LoVo (cell line): ENCODE results near the gene PHC3.

Source experiments
- DNase-seq: peaks from one replicate; pipeline ENCODE4 v3.0.0-alpha.2; 2016; ENCODE audit warnings: low spot score

Gene PHC3

DNA sequence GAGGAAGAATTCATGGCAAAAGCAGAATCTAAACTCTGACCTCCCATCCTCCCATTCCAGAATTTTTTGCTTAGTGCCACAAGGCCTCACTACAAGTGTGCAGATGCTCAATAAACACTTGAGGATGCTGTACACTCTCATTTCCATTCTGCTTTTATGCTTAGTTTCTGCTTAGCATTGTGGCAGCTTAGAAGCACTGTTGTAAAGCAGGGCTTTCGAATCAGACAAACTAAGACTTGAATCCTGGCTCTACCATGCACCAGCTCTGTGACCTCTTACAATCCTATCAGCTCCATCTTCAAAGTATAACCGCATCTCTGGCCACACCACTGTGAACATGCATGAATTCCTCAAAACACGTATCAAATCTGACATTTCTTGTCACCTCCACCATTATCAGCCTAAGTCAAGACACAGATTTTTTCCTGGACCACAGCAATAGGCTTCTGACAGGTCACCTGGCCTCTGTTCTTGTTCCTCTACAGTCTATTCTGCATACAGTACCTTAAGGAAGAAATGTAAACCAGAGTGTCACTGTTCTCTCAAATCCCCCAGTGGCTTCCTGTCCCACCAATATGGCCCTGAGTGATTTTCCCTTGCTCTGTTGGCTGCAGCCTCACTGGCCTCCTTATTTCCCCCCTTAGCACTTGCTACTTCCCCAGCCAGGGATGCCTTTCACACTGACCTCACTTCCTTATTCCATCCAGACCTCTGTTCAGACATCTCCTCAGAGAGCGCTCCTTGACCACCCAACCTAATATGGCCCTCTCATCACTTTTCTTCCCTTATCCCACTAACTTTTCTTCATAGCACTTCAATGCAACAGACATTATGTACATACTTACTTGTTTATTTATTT, 8.1 kb upstream of the PHC3 start:
- no peak for DNase-seq

DNA sequence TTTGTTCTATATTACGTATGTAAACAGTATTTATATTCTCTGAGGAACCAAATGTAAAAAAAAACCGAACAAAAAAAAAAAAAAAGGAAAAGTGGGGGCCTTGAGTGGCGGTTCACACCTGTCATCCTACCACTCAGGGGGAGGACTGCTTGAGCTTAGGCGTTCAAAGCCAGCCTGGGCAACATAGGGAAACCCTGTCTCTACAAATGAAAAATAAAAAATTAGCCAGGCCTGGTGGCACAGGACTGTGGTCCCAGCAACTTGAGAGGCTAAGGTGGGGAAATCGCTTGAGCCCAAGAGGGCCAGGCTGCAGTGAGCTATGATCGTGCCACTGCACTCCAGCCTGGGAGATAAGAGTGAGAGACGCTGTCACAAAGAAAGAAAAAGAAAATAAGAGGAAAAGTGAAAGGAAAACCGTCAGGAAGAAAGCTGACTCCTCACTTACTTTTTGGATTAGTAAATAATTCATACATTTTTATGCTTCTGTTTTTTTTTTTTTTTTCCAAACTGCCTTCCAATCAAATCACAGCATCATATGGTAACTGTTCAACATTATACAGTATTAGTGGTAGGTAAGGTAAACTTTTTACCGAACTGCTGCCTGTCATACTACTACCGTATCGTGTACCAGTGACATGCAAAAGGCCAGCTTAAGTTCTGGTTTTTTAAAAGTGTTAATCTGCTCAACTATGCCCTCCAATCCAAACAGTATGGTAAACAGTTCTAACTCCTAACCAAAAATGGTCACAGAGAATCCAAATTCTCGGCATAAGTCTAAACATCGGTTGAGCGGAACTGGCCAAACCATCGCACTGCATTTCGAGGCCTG, 1.2 kb downstream of the PHC3 start:
- peak; percentile 38 for DNase-seq

DNA sequence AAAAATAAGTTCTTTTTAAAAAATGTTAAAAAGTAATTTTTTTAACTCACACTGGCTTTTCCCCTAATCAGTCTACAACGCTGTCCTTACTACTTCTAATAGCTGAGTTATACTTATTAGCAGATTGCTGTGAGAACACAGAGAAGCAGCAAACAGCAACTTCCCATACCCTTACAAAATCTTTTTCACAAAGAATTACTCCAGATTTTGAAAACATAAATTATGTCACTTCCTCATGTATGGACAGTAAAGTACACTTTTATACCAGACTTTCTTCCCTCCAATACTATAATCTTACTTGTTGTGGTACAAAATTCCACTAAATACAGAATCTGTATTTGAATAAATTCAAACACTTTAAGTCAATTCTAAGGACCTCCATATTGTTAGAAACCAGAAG, 2.1 kb downstream of the PHC3 start:
- DNase-seq: no peak

DNA sequence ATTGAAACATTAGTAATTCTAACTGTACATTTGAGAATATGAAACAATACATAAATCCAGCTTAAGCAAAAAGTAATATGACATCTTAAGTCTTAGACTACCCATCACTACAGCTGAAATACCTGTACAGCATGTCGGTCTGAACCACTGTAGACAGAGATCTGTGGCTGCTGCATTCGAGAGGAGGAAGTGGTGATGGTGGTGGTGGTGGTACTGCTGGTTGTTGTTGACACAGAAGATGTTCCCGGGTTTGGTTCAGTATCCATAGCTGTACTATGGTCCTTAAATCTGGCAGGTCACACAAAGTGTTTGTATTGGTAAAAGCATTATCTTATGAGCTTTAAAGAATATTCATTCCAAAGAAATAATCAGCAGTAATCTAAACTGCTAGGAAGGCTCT, 2.9 kb downstream of the PHC3 start:
- no peak for DNase-seq

DNA sequence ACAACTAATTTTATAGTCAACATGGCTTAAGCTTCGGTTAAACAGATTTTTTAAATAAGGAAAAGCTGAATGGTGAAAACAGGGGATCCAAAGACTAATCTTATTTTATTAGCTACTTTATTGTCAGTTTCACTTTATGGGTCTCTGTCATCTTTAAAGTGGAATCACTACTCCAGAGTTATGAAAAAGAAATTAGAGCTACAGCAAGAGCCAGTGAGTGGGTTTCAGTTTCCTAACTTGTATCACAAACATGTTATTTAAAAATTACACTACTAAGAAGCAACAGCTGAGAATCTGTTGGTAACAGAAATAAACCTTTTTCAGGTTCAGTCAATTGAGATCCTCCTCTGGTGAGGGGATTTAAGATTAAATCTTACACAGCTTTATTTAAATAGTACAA, 10.0 kb downstream of the PHC3 start:
- DNase-seq: no peak

DNA sequence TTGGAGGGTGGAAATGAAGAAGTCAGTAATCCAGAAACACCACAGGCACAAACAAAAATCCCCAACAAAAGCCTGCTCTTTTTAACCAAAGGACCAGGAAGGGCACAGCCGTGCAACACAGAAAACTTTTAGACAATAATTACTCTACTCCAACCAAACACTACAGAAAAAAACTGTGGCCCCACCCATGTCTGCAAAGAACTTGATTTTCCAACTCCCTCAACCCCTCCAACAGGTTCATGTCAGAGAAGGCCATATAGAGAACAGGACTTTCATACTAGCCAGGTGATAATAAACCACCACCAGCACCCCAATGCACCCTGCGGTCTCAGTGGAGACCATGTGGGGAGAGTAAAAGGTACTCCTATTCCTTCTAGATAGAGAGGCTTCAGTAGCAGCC, 16.8 kb downstream of the PHC3 start:
- DNase-seq: no peak

DNA sequence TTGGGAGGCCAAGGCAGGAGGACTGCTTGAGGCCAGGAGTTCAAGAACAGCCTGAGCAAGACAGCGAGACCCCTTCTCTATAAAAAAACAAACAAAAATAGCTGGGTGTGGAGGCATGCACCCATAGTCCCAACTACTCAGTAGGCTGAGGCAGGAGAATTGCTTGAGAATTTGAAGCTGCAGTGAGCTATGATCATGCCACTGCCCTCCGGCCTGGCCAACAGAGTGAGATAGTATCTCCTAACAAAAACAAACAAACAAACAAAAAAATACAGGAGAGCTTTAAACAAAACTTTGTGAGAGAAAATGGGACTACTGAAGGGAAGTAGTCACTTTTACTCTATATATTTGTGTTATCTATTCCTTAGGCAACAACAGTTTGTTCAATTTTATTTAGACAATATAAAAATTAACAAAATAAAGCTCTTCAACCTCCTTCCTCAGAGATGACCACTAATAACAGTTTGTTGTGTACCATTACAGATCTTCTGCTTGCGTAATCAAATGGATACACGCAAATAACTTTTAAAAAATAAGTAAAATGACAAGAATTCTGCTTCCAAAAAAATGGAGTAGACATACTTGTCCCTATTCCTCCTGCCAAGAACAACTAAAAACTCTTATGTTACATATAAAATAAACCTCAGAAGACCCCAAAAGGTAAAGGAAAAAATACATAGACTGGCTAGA, 17.4 kb downstream of the PHC3 start:
- no peak for DNase-seq

DNA sequence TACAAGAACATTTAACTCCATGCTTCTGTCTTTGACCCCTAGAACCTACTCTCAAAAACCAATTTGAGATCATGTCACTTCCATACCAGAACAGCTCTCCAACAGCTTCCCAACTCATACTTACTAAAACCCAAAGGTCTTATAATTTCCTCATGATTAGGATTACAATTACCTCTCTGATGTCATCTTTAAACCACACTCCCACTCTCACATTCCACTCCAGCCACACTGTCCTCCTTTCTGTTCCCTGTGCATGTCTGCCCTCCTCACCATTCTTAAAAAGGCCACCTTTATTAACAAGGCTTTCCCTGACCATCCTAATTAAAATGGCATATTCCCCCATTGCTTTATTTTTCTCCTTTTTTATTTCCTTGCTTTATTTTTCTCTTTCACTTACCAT, 18.9 kb downstream of the PHC3 start:
- no peak for DNase-seq

DNA sequence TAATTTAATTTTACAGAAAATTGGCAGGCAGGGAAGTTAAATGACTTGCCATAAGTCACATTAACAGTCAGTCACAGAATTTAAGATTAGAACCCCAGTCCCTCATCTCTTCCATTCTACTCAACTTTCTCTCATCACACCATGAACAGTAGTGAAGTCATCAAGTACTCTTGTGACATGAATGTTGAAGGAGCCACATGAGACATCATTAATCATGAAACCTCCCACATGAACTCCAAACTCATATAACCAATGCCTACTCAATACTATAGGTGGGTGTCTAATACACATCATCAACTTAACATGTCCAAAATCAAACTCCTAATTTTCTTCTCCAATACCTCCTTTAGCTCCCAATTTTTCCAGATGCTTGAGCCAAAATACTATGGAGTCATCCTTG, 19.5 kb downstream of the PHC3 start:
- no peak for DNase-seq

DNA sequence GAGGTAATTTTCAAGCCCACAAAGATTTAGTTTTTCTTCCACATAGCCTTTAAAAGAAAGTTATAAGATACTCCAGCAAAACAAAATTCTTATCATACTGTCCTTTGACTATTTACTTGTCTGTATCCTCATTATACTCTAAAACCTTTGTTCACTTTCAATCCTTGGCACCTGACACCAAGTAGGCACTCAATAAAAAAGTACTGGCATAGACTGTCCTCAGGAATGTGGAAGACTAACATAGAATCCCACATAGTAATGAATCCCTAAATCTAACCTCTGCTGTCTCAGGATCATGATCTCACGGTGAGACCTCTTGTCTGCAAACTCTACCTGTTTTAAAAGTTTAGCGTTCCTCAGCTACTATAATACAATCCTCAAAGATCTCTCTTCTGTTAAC, 21.6 kb downstream of the PHC3 start:
- DNase-seq: no peak

DNA sequence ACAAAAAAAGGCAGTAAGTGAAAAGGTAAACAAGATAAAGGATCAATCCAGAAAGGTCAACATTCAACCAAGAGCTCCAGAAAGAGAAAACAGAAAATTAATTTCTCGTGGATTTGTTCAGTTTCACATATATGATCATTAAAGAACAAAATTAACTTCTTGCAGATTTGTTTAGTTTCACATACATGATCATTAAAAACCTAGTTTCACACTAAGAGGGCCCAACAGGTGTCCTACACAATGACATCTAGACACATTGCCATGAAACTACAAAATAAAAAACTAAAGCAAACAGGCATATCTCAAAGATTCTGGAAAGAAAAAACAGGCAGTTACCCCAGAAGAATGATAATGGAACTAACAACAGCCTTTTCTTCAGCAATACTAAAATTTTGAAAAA, 22.1 kb downstream of the PHC3 start:
- DNase-seq: no peak

DNA sequence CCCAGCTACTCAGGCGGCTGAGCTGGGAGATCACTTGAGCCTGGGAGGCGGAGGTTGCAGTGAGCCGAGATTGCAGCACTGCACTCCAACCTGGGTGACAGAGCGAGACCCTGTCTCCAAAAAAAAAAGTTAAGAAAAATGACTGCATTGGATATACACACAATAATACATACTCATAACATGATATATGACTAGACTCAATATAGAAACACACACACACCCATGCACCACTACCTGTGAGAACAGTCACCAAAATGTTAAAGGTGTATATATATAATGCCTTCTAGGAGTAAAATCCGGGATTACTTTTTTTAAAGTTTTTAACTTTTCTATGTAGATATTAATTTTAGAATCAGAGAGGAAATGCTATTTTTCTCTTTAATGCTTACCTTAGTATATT, 25.9 kb downstream of the PHC3 start:
- no peak for DNase-seq

DNA sequence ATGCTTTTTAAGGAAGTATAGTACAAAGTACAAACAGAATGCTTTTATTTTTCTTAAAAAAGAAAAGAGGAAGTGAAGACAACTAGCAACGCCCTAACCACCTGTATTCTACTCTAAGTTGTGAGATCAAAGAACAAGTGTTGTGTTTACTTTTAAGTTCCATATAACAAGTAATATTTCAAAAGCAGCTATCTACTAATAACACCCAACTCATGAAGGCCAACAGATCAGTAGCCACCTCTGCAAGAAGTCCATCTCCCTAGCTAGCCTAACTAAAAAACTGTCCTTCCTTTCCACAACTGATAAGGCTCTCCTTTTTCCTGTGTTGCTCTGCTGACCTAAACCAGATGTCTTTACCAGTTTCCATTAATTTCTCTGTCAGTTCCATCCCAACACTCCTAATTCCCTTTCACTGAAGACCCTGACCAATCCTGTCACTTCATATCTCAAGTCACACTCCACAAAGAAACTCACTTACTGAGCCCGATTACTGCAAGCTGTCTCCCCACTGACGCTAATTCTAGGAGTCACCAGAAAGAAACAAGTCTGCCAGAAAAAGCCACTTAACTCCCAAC, 26.9 kb downstream of the PHC3 start:
- peak; percentile 12 for DNase-seq

DNA sequence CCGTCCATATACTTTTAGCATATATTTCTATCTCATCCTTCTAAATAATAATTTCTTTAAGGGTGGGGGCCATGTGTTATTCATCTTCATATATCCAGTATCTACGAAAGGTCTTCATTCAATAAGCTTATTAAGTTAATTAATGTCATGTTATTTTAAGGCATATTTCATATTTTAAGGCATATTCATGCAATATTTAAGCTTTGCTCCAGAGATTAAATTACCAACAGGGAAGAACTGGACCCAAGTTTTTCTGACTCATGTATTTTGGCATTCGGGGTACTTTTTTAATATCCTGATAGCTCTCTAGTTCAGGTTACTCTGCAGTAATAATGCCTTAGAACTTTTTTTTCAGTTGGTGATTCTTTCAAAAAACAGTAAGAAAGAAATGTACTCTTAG, 27.4 kb downstream of the PHC3 start:
- no peak for DNase-seq

DNA sequence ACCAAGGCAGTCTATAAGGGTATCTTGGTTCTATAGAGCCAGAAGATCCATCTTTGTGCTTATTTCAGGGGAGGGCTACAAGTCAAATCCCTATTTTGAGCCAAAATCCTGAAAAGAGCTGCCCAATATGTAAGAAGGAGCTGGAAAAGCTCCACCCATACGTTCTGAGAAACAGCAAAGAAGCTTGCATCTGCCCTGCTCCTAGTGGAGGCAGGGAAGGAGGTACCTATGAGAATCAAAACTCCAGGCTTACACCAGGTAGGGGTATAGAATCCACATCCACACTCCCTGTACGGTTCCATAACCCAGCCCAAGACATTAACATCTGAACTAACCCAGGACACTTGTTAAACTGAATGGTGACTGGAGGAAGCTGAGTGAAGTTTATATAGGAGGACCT, 30.0 kb downstream of the PHC3 start:
- no peak for DNase-seq

DNA sequence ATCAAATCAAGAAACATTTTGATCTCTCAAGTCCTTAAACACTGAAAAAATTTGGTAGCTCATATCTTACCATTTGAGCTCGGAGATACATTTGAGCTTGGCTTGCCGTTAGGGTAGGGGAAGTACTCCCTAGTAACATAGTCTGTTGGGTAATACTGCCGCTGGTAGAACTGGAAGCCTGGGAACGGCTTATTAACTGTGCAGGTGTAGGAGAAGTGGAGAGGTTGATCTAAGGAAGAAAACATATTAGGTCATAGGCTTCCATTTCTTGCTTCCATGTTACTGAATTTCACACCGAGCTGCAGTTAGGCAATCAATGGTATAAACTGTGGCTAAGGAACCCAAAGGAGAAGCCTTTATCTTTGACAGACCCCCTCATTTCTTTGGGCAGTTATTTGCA, 32.5 kb downstream of the PHC3 start:
- no peak for DNase-seq

DNA sequence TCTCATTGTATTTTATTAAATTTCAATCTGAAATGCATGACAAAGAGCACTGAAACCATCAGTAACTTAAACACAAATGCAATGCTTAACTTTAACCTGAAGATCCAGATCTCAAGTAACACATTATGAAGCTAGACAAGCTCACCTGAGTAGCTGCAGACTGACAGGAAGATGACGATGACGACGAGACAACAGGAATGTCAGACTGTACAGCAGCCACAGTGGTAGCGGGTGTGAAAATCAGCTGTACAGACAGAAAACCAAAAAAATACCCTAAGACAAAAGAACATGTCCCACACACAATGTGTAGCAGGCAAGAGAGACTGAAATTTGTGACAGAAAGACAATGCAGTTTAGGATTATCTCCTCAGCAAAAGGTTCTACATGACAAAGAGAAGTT, 36.3 kb downstream of the PHC3 start:
- DNase-seq: no peak

DNA sequence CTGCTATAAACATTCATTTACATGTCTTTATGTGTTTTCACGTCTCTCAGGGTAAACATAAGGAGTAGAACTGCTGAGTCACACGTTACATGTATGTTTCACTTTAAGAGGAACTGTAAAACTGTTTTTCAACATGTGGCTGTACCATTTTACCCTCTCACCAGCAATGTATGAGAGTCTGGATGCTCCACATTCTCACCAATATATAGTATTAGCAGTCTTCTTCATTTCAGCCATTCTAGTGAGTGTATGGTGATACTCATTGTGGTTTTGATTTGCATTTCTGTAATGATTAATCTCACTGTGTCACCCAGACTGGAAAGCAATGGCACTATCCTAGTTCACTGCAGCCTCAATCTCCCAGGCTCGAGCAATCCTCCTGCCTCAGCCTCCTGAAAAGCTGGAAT, 37.1 kb downstream of the PHC3 start:
- no peak for DNase-seq

DNA sequence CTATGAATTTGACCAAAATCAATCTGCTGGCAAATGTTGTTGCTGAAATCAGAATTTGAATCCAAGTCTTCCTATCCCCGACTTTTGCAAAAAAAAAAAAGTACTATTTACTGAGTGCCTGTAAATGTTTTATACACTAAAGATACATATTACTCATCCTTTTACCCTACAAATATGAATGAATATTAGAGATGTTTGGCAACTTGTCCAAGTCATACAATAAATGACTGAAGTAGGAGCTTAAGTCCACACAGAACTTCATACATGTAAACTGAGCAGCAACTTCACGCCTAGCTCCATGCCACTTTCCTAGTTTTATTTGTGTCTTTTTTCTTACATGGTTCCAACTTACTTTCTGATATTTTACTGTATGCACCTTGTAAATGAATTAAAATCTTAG, 39.2 kb downstream of the PHC3 start:
- no peak for DNase-seq

DNA sequence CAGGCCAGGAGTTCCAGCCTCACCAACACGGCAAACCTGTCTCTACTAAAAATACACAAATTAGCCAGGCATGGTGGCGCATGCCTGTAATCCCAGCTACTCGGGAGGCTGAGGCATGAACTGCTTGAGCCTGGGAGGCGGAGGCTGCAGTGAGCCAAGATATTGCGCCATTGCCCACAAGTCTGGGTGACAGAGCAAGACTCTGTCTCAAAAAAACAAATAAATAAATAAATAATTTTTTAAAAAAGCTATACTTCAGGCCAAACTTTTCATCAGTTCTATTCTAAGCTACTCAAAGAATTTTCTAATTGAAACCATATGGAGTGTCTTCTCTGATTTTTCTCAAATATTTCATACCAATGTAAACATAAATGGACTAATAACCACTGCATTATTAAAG, 43.5 kb downstream of the PHC3 start:
- DNase-seq: no peak

DNA sequence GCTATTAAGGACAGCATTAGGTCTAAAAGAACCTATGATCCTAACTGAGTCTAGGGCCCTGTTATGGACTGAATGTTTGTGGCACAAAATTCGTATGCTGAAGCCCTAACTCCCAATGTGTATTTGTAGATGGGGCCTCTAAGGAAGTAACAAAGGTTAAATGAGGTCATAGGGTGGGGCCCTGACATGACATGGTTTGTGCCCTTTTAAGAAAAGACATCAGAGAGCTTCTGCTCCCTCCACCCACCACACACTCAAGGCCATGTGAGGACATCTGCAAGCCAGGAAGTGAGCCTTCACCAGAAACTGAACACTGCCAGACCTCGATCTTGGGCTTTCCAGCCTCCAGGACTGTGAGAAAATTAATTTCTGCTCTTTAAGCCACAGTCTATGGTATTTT, 49.2 kb downstream of the PHC3 start:
- peak; percentile 10 for DNase-seq

DNA sequence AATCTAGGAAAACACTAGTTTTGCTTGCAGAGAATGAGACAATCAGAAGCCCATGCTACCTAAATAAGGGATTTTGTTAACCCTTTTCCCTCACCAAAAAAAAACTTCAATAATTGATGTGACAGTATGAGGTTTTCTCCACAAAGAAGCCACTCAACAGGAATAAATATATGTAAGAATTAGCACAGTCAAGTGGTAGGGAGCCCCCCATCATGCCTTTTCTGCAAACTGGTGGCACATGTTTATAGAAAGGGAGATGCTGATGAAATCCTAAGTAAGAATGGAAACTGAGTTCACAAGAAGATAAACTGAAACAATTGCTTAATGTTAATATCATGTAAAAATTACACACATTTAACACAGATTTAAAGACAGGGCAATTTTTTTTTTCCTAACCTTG, 51.0 kb downstream of the PHC3 start:
- no peak for DNase-seq
